ENCODE results near the gene HS2ST1. TPM values are rescaled to one million over a fixed set of nuclear protein-coding genes. Genes with fewer than 3 reads are reported as not detected.

Gene HS2ST1
- total RNA-seq, 2 donors from 2014 or later: 6.3 to 12.2 TPM

GRCh38 chr1:87117761-87118368 lies 203.4 kb downstream of the HS2ST1 start:
- Histone ChIP-seq H3K9me3 (no peaks in the 10 kb centered on the region), H3K4me3 (no peak overlapping the region), H3K4me1 (no peaks in the 10 kb centered on the region), H3K36me3 (replicated peaks in 1 of 2; ENCODE audit: insufficient read depth in 1 of 2, low read depth in 2 of 2) (no peaks in the 10 kb centered on the region), H3K27me3 (no peaks in the 10 kb centered on the region), H3K27ac (no peak overlapping the region)
- no peak for ATAC-seq
- WGBS, 2 donors: 84 to 87% methylated on average over 7 of the region's 7 CpGs
- TF ChIP-seq POLR2A (IDR thresholded peaks at IDR 0.05): no peak
- no peak for TF ChIP-seq CTCF (IDR thresholded peaks at IDR 0.05)
- DNase-seq: no peak
- intact Hi-C loops (cut with DNase I): no loop called here

GRCh38 chr1:87119541-87120140 lies 205.2 kb downstream of the HS2ST1 start:
- ATAC-seq (no peak), DNase-seq (no peak)
- no peaks in the 10 kb centered on the region for H3K9me3 ChIP-seq
- H3K27me3 ChIP-seq: no peaks in the 10 kb centered on the region
- 74 to 87% methylated on average over 5 of the region's 5 CpGs for WGBS, 2 donors
- no peak overlapping the region for H3K4me3 ChIP-seq
- no peaks in the 10 kb centered on the region for H3K4me1 ChIP-seq
- TF ChIP-seq CTCF (IDR thresholded peaks at IDR 0.05): no peak
- H3K27ac ChIP-seq: no peak overlapping the region
- no peaks in the 10 kb centered on the region for H3K36me3 ChIP-seq (replicated peaks in 1 of 2; ENCODE audit: insufficient read depth in 1 of 2, low read depth in 2 of 2)
- intact Hi-C loops (cut with DNase I): no loop called here

- TF ChIP-seq CTCF (IDR thresholded peaks at IDR 0.05) (no peak), POLR2A (IDR thresholded peaks at IDR 0.05) (no peak)
- 75 to 85% methylated on average over 2 of the region's 2 CpGs for WGBS, 2 donors
- H3K4me1 ChIP-seq: no peaks in the 10 kb centered on the region
These were observed 206.3 kb downstream of the HS2ST1 start for GRCh38 chr1:87120779-87121178.

GRCh38 chr1:87121711-87122163 lies 207.3 kb downstream of the HS2ST1 start:
- H3K27ac ChIP-seq: no peak overlapping the region
- H3K4me1 ChIP-seq: no peaks in the 10 kb centered on the region
- DNase-seq (no peak), ATAC-seq (no peak)
- 52 to 67% methylated on average over 7 of the region's 7 CpGs for WGBS, 2 donors
- no peaks in the 10 kb centered on the region for H3K27me3 ChIP-seq
- no peak overlapping the region for H3K4me3 ChIP-seq
- TF ChIP-seq CTCF (IDR thresholded peaks at IDR 0.05) (no peak), POLR2A (IDR thresholded peaks at IDR 0.05) (no peak)
- H3K36me3 ChIP-seq (replicated peaks in 1 of 2; ENCODE audit: insufficient read depth in 1 of 2, low read depth in 2 of 2): no peaks in the 10 kb centered on the region
- intact Hi-C loops (cut with DNase I): no loop called here
- H3K9me3 ChIP-seq: no peaks in the 10 kb centered on the region

More at GRCh38 chr1:87120779-87121178, 206.3 kb downstream of the HS2ST1 start:
- Histone ChIP-seq H3K36me3 (replicated peaks in 1 of 2; ENCODE audit: insufficient read depth in 1 of 2, low read depth in 2 of 2) (no peaks in the 10 kb centered on the region), H3K4me3 (no peak overlapping the region), H3K9me3 (no peaks in the 10 kb centered on the region), H3K27me3 (no peaks in the 10 kb centered on the region), H3K27ac (no peak overlapping the region)
- intact Hi-C loops (cut with DNase I): no loop called here
- DNase-seq (no peak), ATAC-seq (no peak)

GRCh38 chr1:87122243-87122642 lies 207.8 kb downstream of the HS2ST1 start:
- no peaks in the 10 kb centered on the region for H3K27me3 ChIP-seq
- 92 to 100% methylated on average over 1 of the region's 1 CpG for WGBS, 2 donors
- no peak for TF ChIP-seq CTCF (IDR thresholded peaks at IDR 0.05)
- no peak for TF ChIP-seq POLR2A (IDR thresholded peaks at IDR 0.05)

More at GRCh38 chr1:87122243-87122642, 207.8 kb downstream of the HS2ST1 start:
- no peak for ATAC-seq
- no peaks in the 10 kb centered on the region for H3K9me3 ChIP-seq
- intact Hi-C loops (cut with DNase I): no loop called here
- H3K27ac ChIP-seq: no peak overlapping the region
- no peak for DNase-seq
- no peak overlapping the region for H3K4me3 ChIP-seq
- H3K4me1 ChIP-seq: no peaks in the 10 kb centered on the region
- no peaks in the 10 kb centered on the region for H3K36me3 ChIP-seq (replicated peaks in 1 of 2; ENCODE audit: insufficient read depth in 1 of 2, low read depth in 2 of 2)

Data from body of pancreas (tissue), 4 donors.